H1 (cell line): ENCODE results near the gene USP12. TPM values are rescaled to one million over a fixed set of nuclear protein-coding genes. Genes with fewer than 3 reads are reported as not detected.

Source experiments
- CTCF ChIA-PET: fragments of 300-600 bp; sonication (Branson Sonifier 250); formaldehyde crosslinking; loops from one replicate; lab custom pipeline; 2021; ENCODE audit not compliant: partially characterized antibody; lab: Charles Lee
- POLR2A ChIA-PET: fragments of 300-600 bp; sonication (Branson Sonifier 250); formaldehyde crosslinking; loops from one replicate; lab custom pipeline; 2021; ENCODE audit warnings: inconsistent platforms; ENCODE audit not compliant: partially characterized antibody; lab: Charles Lee
- DNase-seq, 2 experiments: peaks; one replicate each; pipeline versions ENCODE4 v3.0.0 to v3.0.0-alpha.2; 2010 to 2022; ENCODE audit warnings: low spot score in 2 of 2, low read depth in 1 of 2, mixed read lengths in 1 of 2
- FAIRE-seq: peaks from 2 replicates; lab custom pipeline; 2011; peaks lifted over from hg19 to GRCh38; lab: Jason Lieb, UNC
- H2AFZ ChIP-seq: 2 replicates; pipeline ENCODE4 v1.8.1; 2012; ENCODE audit warnings: low read length, inconsistent platforms
- H2AK5ac ChIP-seq: 2 replicates; pipeline ENCODE4 v1.6.1; 2013; ENCODE audit warnings: low read depth, low read length
- H2BK120ac ChIP-seq: replicated peaks from 2 replicates; pipeline ENCODE3; 2013; ENCODE audit warnings: low read depth, low read length, inconsistent platforms
- H2BK12ac ChIP-seq: 2 replicates; pipeline ENCODE4 v1.6.1; 2013; ENCODE audit warnings: low read depth, low read length
- H2BK15ac ChIP-seq: 2 replicates; pipeline ENCODE4 v1.6.1; 2013; ENCODE audit warnings: low read length
- H2BK20ac ChIP-seq: 2 replicates; pipeline ENCODE4 v1.6.1; 2013; ENCODE audit warnings: low read length
- H2BK5ac ChIP-seq: 2 replicates; pipeline ENCODE4 v1.6.1; 2013; ENCODE audit warnings: low read depth, low read length
- H3K14ac ChIP-seq: 2 replicates; pipeline ENCODE4 v1.6.1; 2013; ENCODE audit warnings: inconsistent platforms; ENCODE audit not compliant: insufficient read length
- H3K18ac ChIP-seq: 2 replicates; pipeline ENCODE4 v1.6.1; 2013; ENCODE audit warnings: low read length; ENCODE audit errors: extremely low read depth
- H3K23ac ChIP-seq: 2 replicates; pipeline ENCODE4 v1.6.1; 2013; ENCODE audit warnings: inconsistent platforms; ENCODE audit not compliant: insufficient read length
- H3K23me2 ChIP-seq: 2 replicates; pipeline ENCODE4 v1.6.1; 2013; ENCODE audit warnings: low read depth, low read length
- H3K27ac ChIP-seq: 2 replicates; pipeline ENCODE4 v1.6.1; 2011; ENCODE audit warnings: low read depth, low read length, inconsistent platforms
- H3K27me3 ChIP-seq, 4 experiments: replicated peaks in 1 of 4; 1 replicate in 1 of 4; 2 replicates in 3 of 4; pipeline versions ENCODE4 v1.6.1 to v1.8.1; 2011 to 2013; ENCODE audit warnings: low read length in 3 of 4, mild to moderate bottlenecking in 3 of 4, inconsistent platforms in 2 of 4, mixed read lengths in 2 of 4, moderate library complexity in 1 of 4; ENCODE audit not compliant: control insufficient read depth in 3 of 4, insufficient read depth in 3 of 4; ENCODE audit errors: extremely low read depth in 1 of 4
- H3K36me3 ChIP-seq, 4 experiments: 2 replicates each; pipeline versions ENCODE4 v1.6.1 to v1.8.1; 2011 to 2013; ENCODE audit warnings: mild to moderate bottlenecking in 4 of 4, low read length in 3 of 4, moderate library complexity in 2 of 4, control low read depth in 1 of 4, inconsistent platforms in 1 of 4; ENCODE audit not compliant: insufficient read depth in 4 of 4, control insufficient read depth in 2 of 4
- H3K4ac ChIP-seq: replicated peaks from 2 replicates; pipeline ENCODE3; 2013; ENCODE audit warnings: low read length, low read depth, mixed read lengths, inconsistent platforms; ENCODE audit not compliant: insufficient read length
- H3K4me1 ChIP-seq, 4 experiments: replicated peaks in 1 of 4; 1 replicate in 1 of 4; 2 replicates in 3 of 4; pipeline versions ENCODE4 v1.6.1 to v1.8.1; 2011 to 2013; ENCODE audit warnings: low read length in 3 of 4, inconsistent platforms in 2 of 4, mixed read lengths in 1 of 4; ENCODE audit not compliant: insufficient read depth in 4 of 4, control insufficient read depth in 3 of 4
- H3K4me2 ChIP-seq, 2 experiments: 2 replicates each; pipeline versions ENCODE4 v1.6.1 to v1.8.1; 2011 to 2013; ENCODE audit warnings: low read depth in 2 of 2, low read length in 2 of 2, control low read depth in 1 of 2, inconsistent platforms in 1 of 2, mild to moderate bottlenecking in 1 of 2; ENCODE audit not compliant: insufficient read depth in 1 of 2
- H3K4me3 ChIP-seq, 4 experiments: fragments of 200-600, 300-600 bp in 1 of 4; sonication (generic), shearing (Covaris generic), sonication (Bioruptor Twin) in 1 of 4; 2 replicates each; pipeline versions ENCODE4 v1.5.1 to v1.8.1; 2011 to 2016; ENCODE audit warnings: low read length in 4 of 4, low read depth in 3 of 4, control low read depth in 2 of 4, inconsistent platforms in 2 of 4, mild to moderate bottlenecking in 2 of 4, mixed read lengths in 1 of 4, moderate library complexity in 1 of 4; ENCODE audit not compliant: insufficient read depth in 2 of 4; ENCODE audit errors: extremely low read depth in 1 of 4
- H3K56ac ChIP-seq: replicated peaks from 2 replicates; pipeline ENCODE3; 2013; ENCODE audit warnings: low read depth, mild to moderate bottlenecking, mixed read lengths, low read length, inconsistent platforms; ENCODE audit not compliant: insufficient read length
- H3K79me1 ChIP-seq: 2 replicates; pipeline ENCODE4 v1.6.1; 2013; ENCODE audit warnings: low read depth, low read length, control low read depth
- H3K79me2 ChIP-seq, 2 experiments: 2 replicates each; pipeline versions ENCODE4 v1.6.1 to v1.8.1; 2012 to 2013; ENCODE audit warnings: low read length in 2 of 2, mild to moderate bottlenecking in 2 of 2, inconsistent platforms in 1 of 2; ENCODE audit not compliant: insufficient read depth in 2 of 2, control insufficient read depth in 1 of 2
- H3K9ac ChIP-seq, 4 experiments: replicated peaks in 1 of 4; 1 replicate in 1 of 4; 2 replicates in 3 of 4; pipeline versions ENCODE4 v1.6.1 to v1.8.1; 2011 to 2013; ENCODE audit warnings: low read depth in 3 of 4, low read length in 3 of 4, control low read depth in 2 of 4, mild to moderate bottlenecking in 2 of 4, moderate library complexity in 2 of 4, inconsistent platforms in 1 of 4; ENCODE audit errors: extremely low read depth in 1 of 4
- H3K9me3 ChIP-seq, 2 experiments: 2 replicates each; pipeline versions ENCODE4 v1.6.1 to v1.8.1; 2012 to 2013; ENCODE audit warnings: mild to moderate bottlenecking in 2 of 2, moderate library complexity in 2 of 2, control low read depth in 1 of 2, inconsistent platforms in 1 of 2, low read depth in 1 of 2, low read length in 1 of 2, mixed read lengths in 1 of 2; ENCODE audit not compliant: insufficient read depth in 2 of 2
- H4K20me1 ChIP-seq, 2 experiments: replicated peaks in 1 of 2; 2 replicates each; pipeline versions ENCODE3 to v1.8.1; 2011 to 2013; ENCODE audit warnings: inconsistent platforms in 2 of 2, low read length in 2 of 2, mild to moderate bottlenecking in 1 of 2; ENCODE audit not compliant: insufficient read depth in 2 of 2, control insufficient read depth in 1 of 2
- H4K5ac ChIP-seq: 2 replicates; pipeline ENCODE4 v1.6.1; 2013; ENCODE audit warnings: low read length, low read depth, mixed read lengths, inconsistent platforms; ENCODE audit not compliant: insufficient read length
- H4K8ac ChIP-seq: 2 replicates; pipeline ENCODE4 v1.8.0; 2013; ENCODE audit warnings: mild to moderate bottlenecking, moderate library complexity, low read length, inconsistent platforms; ENCODE audit not compliant: insufficient read depth; ENCODE audit errors: extremely low read depth
- H4K91ac ChIP-seq: replicated peaks from 2 replicates; pipeline ENCODE3; 2013; ENCODE audit warnings: low read length, mixed read lengths, inconsistent platforms; ENCODE audit not compliant: insufficient read length
- FOSL1 ChIP-seq: IDR thresholded peaks from 2 replicates; pipeline ENCODE4 v1.6.1; 2011; ENCODE audit warnings: mild to moderate bottlenecking, low read depth, low read length, moderate library complexity; ENCODE audit not compliant: insufficient read depth
- RBBP5 ChIP-seq: IDR thresholded peaks from 2 replicates; pipeline ENCODE4 v1.7.1; 2012; ENCODE audit warnings: low read depth, mild to moderate bottlenecking, inconsistent platforms, low read length, moderate library complexity, borderline replicate concordance
- RFX5 ChIP-seq: IDR thresholded peaks from 2 replicates; pipeline ENCODE4 v1.6.1; 2011; ENCODE audit warnings: low read depth, low read length, improper control_type of control experiment, borderline replicate concordance
- WGBS, 2 experiments: shearing (Covaris generic) in 1 of 2; methylation state at CpG; one replicate each; pipeline versions ENCODE4 v1.1.6 to v1.1.7; 2013 to 2015; ENCODE audit warnings: low lambda C conversion rate in 2 of 2, mixed read lengths in 2 of 2, inconsistent platforms in 1 of 2, low coverage in 1 of 2, missing lambda C conversion rate in 1 of 2; ENCODE audit not compliant: insufficient replicate concordance in 2 of 2, insufficient coverage in 1 of 2, insufficient read length in 1 of 2; ENCODE audit errors: extremely low coverage in 1 of 2, missing lambda C conversion rate in 1 of 2; 5-methylcytosine and 5-hydroxymethylcytosine counted together
- polyA plus RNA-seq, 7 experiments: library from polyadenylated mRNA; depleted of rRNA in 3 of 7; stranded (reverse) in 5 of 7; unstranded in 2 of 7; fragments of >200 nt in 5 of 7; fragments of 200-250 nt in 2 of 7; gene quantifications; 1 replicate in 5 of 7; 2 replicates in 1 of 7; 4 replicates in 1 of 7; pipeline versions ENCODE4 v1.2.1 to v1.2.3, GENCODE V29; 2011 to 2013; ENCODE audit warnings: missing spikeins in 2 of 7, mixed read lengths in 2 of 7
- total RNA-seq: library from RNA; stranded (reverse); fragmentation: NEBNext Ultra II Directional; extraction: Animal tissue kit (Norgen Biotek cat#: 25700); gene quantifications from 2 replicates; pipeline ENCODE4 v1.2.1, GENCODE V29; 2021

Gene USP12
- total and polyA plus RNA-seq, 2 of the 8 experiments (the other 6 are each of a cell fraction or from before 2014, with no cell fraction given), result 4.0 to 30.0 TPM

DNA sequence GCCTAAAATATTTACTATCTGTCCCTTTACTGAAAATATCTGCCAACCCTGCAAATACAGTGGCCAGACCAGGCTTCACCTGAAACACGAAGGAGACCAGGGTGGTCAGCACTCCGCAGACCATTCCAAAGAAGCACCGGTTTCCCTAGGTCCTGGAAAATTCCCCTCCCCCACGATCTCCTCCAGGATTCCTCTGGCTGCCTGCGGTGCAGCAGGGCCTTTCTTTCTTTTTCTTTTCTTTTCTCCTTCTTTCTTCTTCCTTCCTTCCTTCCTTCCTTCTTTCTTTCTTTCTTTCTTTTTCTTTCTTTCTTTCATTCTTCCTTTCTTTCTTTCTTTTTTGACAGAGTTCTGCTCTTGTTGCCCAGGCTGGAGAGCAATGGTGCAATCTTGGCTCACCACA lies 152.7 kb downstream of the USP12 start:
- Histone ChIP-seq H3K14ac (no peak overlapping the region), H4K5ac (no peak overlapping the region), H4K8ac (0 out of 2 replicates have a peak overlapping the region, but pooled peaks have one; percentile 23), H4K20me1 (no peaks in the 10 kb centered on the region), H3K36me3 (no peaks in the 10 kb centered on the region), H2BK12ac (peak overlapping the region; percentile 62; the same call in 1 of the 2 replicates), H2AFZ (peak overlapping the region; percentile 65), H3K79me1 (no peaks in the 10 kb centered on the region), H3K79me2 (no peaks in the 10 kb centered on the region), H3K4me3 (no peak overlapping the region), H4K91ac (no peak overlapping the region), H2BK120ac (peak overlapping the region; percentile 0), H3K27ac (no peak overlapping the region), H2BK20ac (peak overlapping the region; percentile 51; the same call in 1 of the 2 replicates), H2AK5ac (no peak overlapping the region), H3K56ac (no peak overlapping the region), H3K27me3 (0 out of 7 replicates have a peak, but pooled peaks cover 0 to 2% (median 0%) of the 10 kb centered on the region in 4 experiments), H3K9ac (no peak overlapping the region), H3K9me3 (no peaks in the 10 kb centered on the region; a peak in 2 of 4 replicates), H3K4me2 (peak overlapping the region; percentile 7 to 39; a peak in 2 of 4 replicates), H2BK5ac (0 out of 2 replicates have a peak overlapping the region, but pooled peaks have one; percentile 2), H2BK15ac (no peak overlapping the region), H3K4ac (no peak overlapping the region), H3K23me2 (no peaks in the 10 kb centered on the region), H3K23ac (no peak overlapping the region), H3K18ac (no peak overlapping the region), H3K4me1 (peaks cover 0 to 5% (median 0%) of the 10 kb centered on the region in 4 experiments; a peak in 4 of 7 replicates)
- DNase-seq (no peak), FAIRE-seq (no peak)
- CTCF ChIA-PET, result interaction anchor here (0.6 kb wide), 1 partner anchor 26 kb away, joined by 3 read pairs; no protein-coding TSS in a partner anchor
- POLR2A ChIA-PET, result interaction anchor here (0.7 kb wide), 1 partner anchor 12 kb away, joined by 3 read pairs; no protein-coding TSS in a partner anchor
- 47% methylated on average over 5 of the region's 5 CpGs; no CpG with 5 or more reads in 1 of the 2 experiments for WGBS, 2 experiments
- peak; percentile 62; the same call in 1 of the 2 replicates for TF ChIP-seq RBBP5
- no peak for TF ChIP-seq RFX5
- no peak for TF ChIP-seq FOSL1
